NCI-H1417 treated with DMSO at 0.1 percent for 48 hours (cell line): ENCODE results near the gene DENND5A.

Source experiments
- DNase-seq: peaks from one replicate; lab custom pipeline; 2025; lab: John Stamatoyannopoulos, UW

The DENND5A gene

GRCh38 chr11:9095421-9095820 lies 169.7 kb downstream of the DENND5A start:
- no peak for DNase-seq

- DNase-seq: no peak
Observed at GRCh38 chr11:9094420-9094819, 170.7 kb downstream of the DENND5A start.

GRCh38 chr11:9092853-9093778 lies 172.0 kb downstream of the DENND5A start:
- DNase-seq: no peak

- no peak for DNase-seq
Observed at GRCh38 chr11:9092072-9092471, 173.1 kb downstream of the DENND5A start.

GRCh38 chr11:9091044-9091922 lies 173.9 kb downstream of the DENND5A start, which contains the start of gene SCUBE2:
TSS of gene SCUBE2 (minus strand) at chr11:9091599. CDS start at chr11:9091528, 71 bp downstream.
- no peak for DNase-seq

- DNase-seq: no peak
Observed at GRCh38 chr11:9090488-9091043, 174.6 kb downstream of the DENND5A start.

- no peak for DNase-seq
Observed at GRCh38 chr11:9089636-9090035, 175.5 kb downstream of the DENND5A start.

GRCh38 chr11:9089061-9089460 lies 176.1 kb downstream of the DENND5A start:
- no peak for DNase-seq
